GM18505 (cell line): Measurements from ENCODE around the gene FNBP1L.
"Not testable (repeated sequence)": the region's sequence is repeated elsewhere in the genome, so short reads cannot be mapped to it uniquely, and the experiment has no call there.

Experiments
- ATAC-seq: cut with Tn5 transposase; IDR thresholded peaks from one replicate; pipeline ENCODE4 v1.9.1; 2021; ENCODE audit not compliant: unreplicated experiment
- POLR2A ChIP-seq: IDR thresholded peaks from 4 replicates; pipeline ENCODE4 v1.6.1; 2011; ENCODE audit warnings: borderline replicate concordance; ENCODE audit not compliant: insufficient read depth, insufficient read length; ENCODE audit errors: extremely low read depth

FNBP1L gene

GRCh38 chr1:93459126-93459525 lies 11.2 kb downstream of the FNBP1L start:
- TF ChIP-seq POLR2A: no peak
- no peak for ATAC-seq

GRCh38 chr1:93461236-93461635 lies 13.3 kb downstream of the FNBP1L start:
- ATAC-seq: no peak
- TF ChIP-seq POLR2A: no peak

GRCh38 chr1:93463960-93464359 lies 16.0 kb downstream of the FNBP1L start:
- ATAC-seq: no peak
- no peak for TF ChIP-seq POLR2A

- ATAC-seq: not testable (repeated sequence)
Observed at GRCh38 chr1:93465371-93466082, 17.6 kb downstream of the FNBP1L start.

GRCh38 chr1:93467606-93468005 lies 19.7 kb downstream of the FNBP1L start:
- no peak for ATAC-seq
- no peak for TF ChIP-seq POLR2A

- ATAC-seq: no peak
- no peak for TF ChIP-seq POLR2A
Observed at GRCh38 chr1:93468662-93469061, 20.7 kb downstream of the FNBP1L start.

GRCh38 chr1:93469223-93469622 lies 21.3 kb downstream of the FNBP1L start:
- not testable (repeated sequence) for ATAC-seq

GRCh38 chr1:93471284-93471683 lies 23.4 kb downstream of the FNBP1L start:
- ATAC-seq: no peak
- no peak for TF ChIP-seq POLR2A

- TF ChIP-seq POLR2A: no peak
- ATAC-seq: no peak
Observed at GRCh38 chr1:93471911-93472310, 24.0 kb downstream of the FNBP1L start.

GRCh38 chr1:93474321-93474720 lies 26.4 kb downstream of the FNBP1L start:
- no peak for TF ChIP-seq POLR2A
- no peak for ATAC-seq

- no peak for ATAC-seq
Observed at GRCh38 chr1:93475681-93476080, 27.8 kb downstream of the FNBP1L start.

GRCh38 chr1:93479133-93479745 lies 31.3 kb downstream of the FNBP1L start:
- not testable (repeated sequence) for ATAC-seq

More at GRCh38 chr1:93475681-93476080, 27.8 kb downstream of the FNBP1L start:
- TF ChIP-seq POLR2A: no peak

- ATAC-seq: not testable (repeated sequence)
Observed at GRCh38 chr1:93481899-93482298, 34.0 kb downstream of the FNBP1L start.

- no peak for ATAC-seq
- no peak for TF ChIP-seq POLR2A
Observed at GRCh38 chr1:93483200-93483599, 35.3 kb downstream of the FNBP1L start.

GRCh38 chr1:93483606-93484005 lies 35.7 kb downstream of the FNBP1L start:
- TF ChIP-seq POLR2A: no peak
- no peak for ATAC-seq
